ENCODE data around the gene REEP1. TPM values are rescaled to one million over a fixed set of nuclear protein-coding genes. Genes with fewer than 3 reads are reported as not detected.

REEP1 gene
- total and polyA plus RNA-seq, 2 of the 4 experiments (the other 2 are of a cell fraction) = under 0.01 to 0.03 TPM

DNA sequence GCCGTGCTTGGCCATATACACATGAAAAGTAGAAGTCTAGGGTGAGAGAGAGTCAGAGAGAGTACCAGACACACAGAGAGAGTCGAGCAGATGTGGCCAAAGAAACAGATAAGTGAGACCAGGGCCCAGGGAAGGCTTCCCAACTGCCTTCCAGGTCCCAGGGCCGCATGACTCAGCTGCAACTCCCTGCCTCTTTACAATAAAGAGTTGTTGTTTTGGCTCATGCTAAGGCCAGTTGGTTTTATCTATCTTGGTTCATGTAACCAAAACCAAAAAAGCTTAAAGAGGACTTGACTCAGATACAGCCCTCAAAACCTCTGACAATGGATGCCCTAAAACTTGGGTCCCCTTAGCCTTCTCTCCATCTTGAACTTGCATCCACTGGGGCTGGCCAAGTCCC is 36.9 kb downstream of the REEP1 start:
- Histone ChIP-seq H2AK5ac (ENCODE audit: low read depth, low read length) (no peak overlapping the region), H4K5ac (ENCODE audit: low read depth, low read length) (no peak overlapping the region), H3K18ac (ENCODE audit: low read depth, low read length) (no peak overlapping the region), H2BK20ac (ENCODE audit: low read depth, low read length) (no peak overlapping the region), H3K14ac (replicated peaks; ENCODE audit: low read depth, low read length) (no peak overlapping the region), H3K56ac (ENCODE audit: extremely low read depth, insufficient read depth, low read length) (no peak overlapping the region), H3K36me3 (ENCODE audit: control insufficient read depth, insufficient read depth, low read length) (no peaks in the 10 kb centered on the region), H2BK120ac (ENCODE audit: low read depth, low read length) (no peak overlapping the region), H3K79me1 (ENCODE audit: low read depth in 1 of 2, low read length in 2 of 2) (no peaks in the 10 kb centered on the region), H2AK9ac (replicated peaks; ENCODE audit: low read depth, low read length, poor library complexity) (no peak overlapping the region), H3K9me1 (ENCODE audit: insufficient read depth, low read length) (no peaks in the 10 kb centered on the region), H2AFZ (replicated peaks; ENCODE audit: low read length, poor library complexity) (no peak overlapping the region), H3K9me3 (ENCODE audit: control insufficient read depth, insufficient read depth, low read length) (no peaks in the 10 kb centered on the region), H3K4me1 (ENCODE audit: control insufficient read depth, insufficient read depth, low read length) (no peaks in the 10 kb centered on the region), H3K4me2 (ENCODE audit: low read depth, low read length) (no peak overlapping the region), H3K9ac (ENCODE audit: low read depth, low read length) (no peak overlapping the region), H3K27ac (ENCODE audit: insufficient read depth, low read length) (no peak overlapping the region), H3K23ac (ENCODE audit: low read depth, low read length) (no peak overlapping the region), H2BK15ac (ENCODE audit: low read depth, low read length) (no peak overlapping the region), H3K4me3 (ENCODE audit: insufficient read depth, low read depth, low read length) (no peak overlapping the region), H4K20me1 (ENCODE audit: insufficient read depth, low read length) (no peaks in the 10 kb centered on the region), H4K8ac (ENCODE audit: low read depth in 2 of 2, low read length in 2 of 2) (no peak overlapping the region), H3K4ac (ENCODE audit: low read depth, low read length) (no peak overlapping the region), H2BK5ac (ENCODE audit: low read depth, low read length, poor library complexity, severe bottlenecking) (no peak overlapping the region), H3K27me3 (ENCODE audit: control insufficient read depth, insufficient read depth, low read length) (peaks cover 26% of the 10 kb centered on the region), H4K91ac (ENCODE audit: insufficient read depth, low read depth, low read length) (no peak overlapping the region)
- no peak for TF ChIP-seq POLR2A (IDR thresholded peaks at IDR 0.05; ENCODE audit: low read depth, low read length)
- no peak for TF ChIP-seq CEBPB (IDR thresholded peaks at IDR 0.05; ENCODE audit: low read depth, low read length)
- TF ChIP-seq MXI1 (IDR thresholded peaks at IDR 0.05; ENCODE audit: borderline replicate concordance, low read depth, low read length) = no peak
- no peak for TF ChIP-seq USF2 (IDR thresholded peaks at IDR 0.05; ENCODE audit: low read depth, low read length)
- no peak for TF ChIP-seq SMC3 (IDR thresholded peaks at IDR 0.05; ENCODE audit: low read depth, low read length)
- TF ChIP-seq RAD21 (IDR thresholded peaks at IDR 0.05; ENCODE audit: low read length) = no peak
- TF ChIP-seq BHLHE40 (IDR thresholded peaks at IDR 0.05; ENCODE audit: low read depth, low read length) = no peak
- TF ChIP-seq MAFK (IDR thresholded peaks at IDR 0.05; ENCODE audit: low read depth, low read length) = no peak
- no peak for TF ChIP-seq FOS (IDR thresholded peaks at IDR 0.05; ENCODE audit: low read depth, low read length)
- TF ChIP-seq ELK1 (IDR thresholded peaks at IDR 0.05; ENCODE audit: borderline replicate concordance, low read depth, low read length) = no peak
- TF ChIP-seq CHD1 (IDR thresholded peaks at IDR 0.05; ENCODE audit: low read depth, low read length) = no peak
- no peak for TF ChIP-seq RCOR1 (IDR thresholded peaks at IDR 0.05; ENCODE audit: insufficient replicate concordance, low read length)
- TF ChIP-seq, protein P1, sequence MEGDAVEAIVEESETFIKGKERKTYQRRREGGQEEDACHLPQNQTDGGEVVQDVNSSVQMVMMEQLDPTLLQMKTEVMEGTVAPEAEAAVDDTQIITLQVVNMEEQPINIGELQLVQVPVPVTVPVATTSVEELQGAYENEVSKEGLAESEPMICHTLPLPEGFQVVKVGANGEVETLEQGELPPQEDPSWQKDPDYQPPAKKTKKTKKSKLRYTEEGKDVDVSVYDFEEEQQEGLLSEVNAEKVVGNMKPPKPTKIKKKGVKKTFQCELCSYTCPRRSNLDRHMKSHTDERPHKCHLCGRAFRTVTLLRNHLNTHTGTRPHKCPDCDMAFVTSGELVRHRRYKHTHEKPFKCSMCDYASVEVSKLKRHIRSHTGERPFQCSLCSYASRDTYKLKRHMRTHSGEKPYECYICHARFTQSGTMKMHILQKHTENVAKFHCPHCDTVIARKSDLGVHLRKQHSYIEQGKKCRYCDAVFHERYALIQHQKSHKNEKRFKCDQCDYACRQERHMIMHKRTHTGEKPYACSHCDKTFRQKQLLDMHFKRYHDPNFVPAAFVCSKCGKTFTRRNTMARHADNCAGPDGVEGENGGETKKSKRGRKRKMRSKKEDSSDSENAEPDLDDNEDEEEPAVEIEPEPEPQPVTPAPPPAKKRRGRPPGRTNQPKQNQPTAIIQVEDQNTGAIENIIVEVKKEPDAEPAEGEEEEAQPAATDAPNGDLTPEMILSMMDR (conservative IDR thresholded peaks at IDR 0.05; ENCODE audit: low read depth, low read length) = no peak
- no peak for TF ChIP-seq MAZ (IDR thresholded peaks at IDR 0.05; ENCODE audit: borderline replicate concordance, low read depth, low read length)
- TF ChIP-seq RFX5 (IDR thresholded peaks at IDR 0.05; ENCODE audit: low read depth, low read length) = no peak
- TF ChIP-seq NFE2L2 (IDR thresholded peaks at IDR 0.05; ENCODE audit: low read depth, low read length) = no peak
- in situ Hi-C loops (cut with MboI; ENCODE audit: low sequenced_read_pairs) = no loop called here
- BruUV-seq (replicated peaks) = no TSS peak
- intact Hi-C loops (cut with micrococcal nuclease) = no loop called here
- ChIA-PET CTCF (no interaction called here), POLR2A (ENCODE audit: unreplicated experiment) (no interaction called here)
- dilution Hi-C loops (cut with HindIII; ENCODE audit: low sequenced_read_pairs, unreplicated experiment) = no loop called here
- WGBS, 2 experiments (ENCODE audit: extremely low coverage in 2 of 2, insufficient read length in 1 of 2) = 0% methylated on average over 1 of the region's 3 CpGs; no CpG with 5 or more reads in 1 of the 2 experiments
- ATAC-seq (ENCODE audit: low read depth) = no peak
- DNase-seq = no peak

Data from IMR-90 (cell line).